Tibial nerve (tissue), 3 donors: ENCODE data around the gene MEN1.

Source experiments
- CTCF ChIP-seq, 5 experiments: fragments of 200-600 bp in 3 of 5; fragments of 450-650 bp in 2 of 5; sonication (generic) in 3 of 5; IDR thresholded peaks; one replicate each; pipeline ENCODE4 v1.5.1; 2016 to 2019; ENCODE audit warnings: antibody characterized with exemption in 5 of 5, mild to moderate bottlenecking in 3 of 5, moderate library complexity in 2 of 5
- POLR2A ChIP-seq, 2 donors: fragments of 450-650 bp; IDR thresholded peaks; one replicate each; pipeline ENCODE4 v1.6.1; 2017; ENCODE audit warnings: antibody characterized with exemption in 2 of 2, mild to moderate bottlenecking in 2 of 2, moderate library complexity in 2 of 2

- TF ChIP-seq POLR2A (IDR thresholded peaks at IDR 0.05) (no peak), CTCF (IDR thresholded peaks at IDR 0.05) (no peak)
Observed at GRCh38 chr11:64754124-64754918, 56.0 kb downstream of the MEN1 start.
